K562 (cell line): ENCODE results near the gene IFT81. TPM values are rescaled to one million over a fixed set of nuclear protein-coding genes. Genes with fewer than 3 reads are reported as not detected.

Experiments used
- ARID1B ChIP-seq: fragments of 450-650 bp; IDR thresholded peaks from 2 replicates; pipeline ENCODE4 v1.6.1; 2016; ENCODE audit warnings: antibody characterized with exemption, mild to moderate bottlenecking, inconsistent platforms
- CEBPG ChIP-seq, 3 experiments: fragments of 200-800 bp in 1 of 3; sonication (Bioruptor generic) in 1 of 3; sonication (generic) in 1 of 3; formaldehyde crosslinking in 1 of 3; IDR thresholded peaks in 2 of 3; conservative IDR thresholded peaks in 1 of 3; 2 replicates each; pipeline versions ENCODE4 v1.6.1 to v1.8.0; 2016 to 2022; ENCODE audit warnings: missing compliant biosample characterization in 2 of 3, missing genetic modification characterization in 2 of 3, mild to moderate bottlenecking in 1 of 3, missing genetic modification reagents in 1 of 3
- MLX ChIP-seq, 2 experiments: fragments of 450-650 bp in 1 of 2; sonication (generic) in 1 of 2; formaldehyde crosslinking; conservative IDR thresholded peaks; 2 replicates each; pipeline versions ENCODE4 v1.4.0 to v1.8.1; 2020 to 2022; ENCODE audit warnings: mild to moderate bottlenecking in 1 of 2, missing genetic modification reagents in 1 of 2
- ZNF75A ChIP-seq: fragments of 450-650 bp; formaldehyde crosslinking; IDR thresholded peaks from 2 replicates; pipeline ENCODE4 v1.4.0; 2020; ENCODE audit warnings: mild to moderate bottlenecking
- polyA plus RNA-seq, 8 experiments: library from polyadenylated mRNA; depleted of rRNA in 4 of 8; stranded (reverse) in 5 of 8; unstranded in 3 of 8; fragments of >200 nt; fragmentation: Nextera tagmentation in 2 of 8; fragmentation: Illumina TruSeq in 1 of 8; extraction: Ambion mirVana in 2 of 8; extraction: Trizol in 1 of 8; gene quantifications; 2 replicates each; pipeline versions ENCODE4 v1.2.1 to v1.2.3, GENCODE V29; 2011 to 2014; ENCODE audit warnings: inconsistent platforms in 1 of 8, missing spikeins in 1 of 8
- total RNA-seq, 7 experiments: library from RNA; depleted of rRNA in 6 of 7; stranded (reverse); fragments of >200 nt in 6 of 7; fragmentation: Illumina TruSeq in 2 of 7; extraction: Trizol in 2 of 7; gene quantifications; 2 replicates each; pipeline versions ENCODE4 v1.2.1 to v1.2.3, GENCODE V29; 2011 to 2021; ENCODE audit warnings: low replicate concordance in 1 of 7

Gene IFT81
- total and polyA plus RNA-seq, 9 of the 15 experiments (the other 6 are each of a cell fraction or from before 2014, with no cell fraction given), result 2.8 to 11.9 (median 7.9) TPM

- TF ChIP-seq MLX (CRISPR knock-in tag; conservative IDR thresholded peaks at IDR 0.05) (no peak), ARID1B (peak; percentile 29; the same call in 1 of the 2 replicates), CEBPG (CRISPR knock-in tag; IDR thresholded peaks at IDR 0.05) (peak; percentile 38; the same call in 1 of the 2 replicates), CEBPG (tag; conservative IDR thresholded peaks at IDR 0.05 in 1 of 2, IDR thresholded peaks at IDR 0.05 in 1 of 2) (peak; percentile 76 to 91), ZNF75A (CRISPR knock-in tag) (no peak)
Measured at GRCh38 chr12:110266980-110267620, 142.9 kb downstream of the IFT81 start (continued).

Other genes with a start within 250 kb of the IFT81 start
- gene GLTP, start 243.8 kb upstream of the IFT81 start, total RNA-seq (2014; rRNA removed), result 6.9 and 10.7 TPM in 2 replicates
- gene GLTP, start 243.8 kb upstream of the IFT81 start, total RNA-seq (2014; rRNA removed; fragmentation: Illumina TruSeq; extraction: Trizol), result 7.2 and 7.8 TPM in 2 replicates
- gene GLTP, start 243.8 kb upstream of the IFT81 start, total RNA-seq (2015; rRNA removed; fragmentation: Illumina TruSeq; extraction: Trizol), result 5.3 and 6.1 TPM in 2 replicates
- 6.0 and 6.6 TPM in 2 replicates for gene GLTP, start 243.8 kb upstream of the IFT81 start, total RNA-seq (2021)
- 4.7 and 4.9 TPM in 2 replicates for gene GLTP, start 243.8 kb upstream of the IFT81 start, polyA plus RNA-seq (2011; rRNA removed)
- gene GLTP, start 243.8 kb upstream of the IFT81 start, polyA plus RNA-seq (2014; fragmentation: Illumina TruSeq; extraction: Trizol), result 7.8 and 8.3 TPM in 2 replicates
- 1 to 10 TPM; 4.4 to 5.0 TPM for gene GLTP, start 243.8 kb upstream of the IFT81 start, polyA plus RNA-seq (2014; fragmentation: Nextera tagmentation; extraction: Ambion mirVana)
- gene GLTP, start 243.8 kb upstream of the IFT81 start, polyA plus RNA-seq (2014; rRNA removed), result 5.7 and 6.1 TPM in 2 replicates
- 19.7 and 27.7 TPM in 2 replicates for gene TCHP, start 224.1 kb upstream of the IFT81 start, total RNA-seq (2014; rRNA removed)
- gene TCHP, start 224.1 kb upstream of the IFT81 start, total RNA-seq (2014; rRNA removed; fragmentation: Illumina TruSeq; extraction: Trizol), result 12.0 and 12.8 TPM in 2 replicates
- 19.7 and 22.4 TPM in 2 replicates for gene TCHP, start 224.1 kb upstream of the IFT81 start, total RNA-seq (2015; rRNA removed; fragmentation: Illumina TruSeq; extraction: Trizol)
- gene TCHP, start 224.1 kb upstream of the IFT81 start, total RNA-seq (2021), result 18.7 and 20.4 TPM in 2 replicates
- 13.7 and 15.0 TPM in 2 replicates for gene TCHP, start 224.1 kb upstream of the IFT81 start, polyA plus RNA-seq (2011; rRNA removed)
- 19.4 and 20.2 TPM in 2 replicates for gene TCHP, start 224.1 kb upstream of the IFT81 start, polyA plus RNA-seq (2014; fragmentation: Illumina TruSeq; extraction: Trizol)
- gene TCHP, start 224.1 kb upstream of the IFT81 start, polyA plus RNA-seq (2014; fragmentation: Nextera tagmentation; extraction: Ambion mirVana), result 1 to 10 TPM; 3.4 to 4.7 TPM
- gene TCHP, start 224.1 kb upstream of the IFT81 start, polyA plus RNA-seq (2014; rRNA removed), result 29.6 and 30.4 TPM in 2 replicates
- gene GIT2, start 128.0 kb upstream of the IFT81 start, total RNA-seq (2014; rRNA removed), result 16.3 and 18.0 TPM in 2 replicates
- gene GIT2, start 128.0 kb upstream of the IFT81 start, total RNA-seq (2014; rRNA removed; fragmentation: Illumina TruSeq; extraction: Trizol), result 23.3 and 24.0 TPM in 2 replicates
- gene GIT2, start 128.0 kb upstream of the IFT81 start, total RNA-seq (2015; rRNA removed; fragmentation: Illumina TruSeq; extraction: Trizol), result 24.3 TPM in 2 replicates
- 23.5 and 24.7 TPM in 2 replicates for gene GIT2, start 128.0 kb upstream of the IFT81 start, total RNA-seq (2021)
- 27.4 and 30.4 TPM in 2 replicates for gene GIT2, start 128.0 kb upstream of the IFT81 start, polyA plus RNA-seq (2011; rRNA removed)
- gene GIT2, start 128.0 kb upstream of the IFT81 start, polyA plus RNA-seq (2014; fragmentation: Illumina TruSeq; extraction: Trizol), result 23.7 and 26.9 TPM in 2 replicates
- gene GIT2, start 128.0 kb upstream of the IFT81 start, polyA plus RNA-seq (2014; fragmentation: Nextera tagmentation; extraction: Ambion mirVana), result 1 to 10 TPM; 4.0 to 5.0 TPM
- 20.1 and 26.2 TPM in 2 replicates for gene GIT2, start 128.0 kb upstream of the IFT81 start, polyA plus RNA-seq (2014; rRNA removed)
- gene ANKRD13A, start 124.9 kb upstream of the IFT81 start, total RNA-seq (2014; rRNA removed), result 45.0 and 55.0 TPM in 2 replicates
- gene ANKRD13A, start 124.9 kb upstream of the IFT81 start, total RNA-seq (2014; rRNA removed; fragmentation: Illumina TruSeq; extraction: Trizol), result 40.3 and 46.8 TPM in 2 replicates
- 41.6 and 45.1 TPM in 2 replicates for gene ANKRD13A, start 124.9 kb upstream of the IFT81 start, total RNA-seq (2015; rRNA removed; fragmentation: Illumina TruSeq; extraction: Trizol)
- 37.7 and 41.5 TPM in 2 replicates for gene ANKRD13A, start 124.9 kb upstream of the IFT81 start, total RNA-seq (2021)
- gene ANKRD13A, start 124.9 kb upstream of the IFT81 start, polyA plus RNA-seq (2011; rRNA removed), result 47.5 and 52.0 TPM in 2 replicates
- 33.6 and 37.6 TPM in 2 replicates for gene ANKRD13A, start 124.9 kb upstream of the IFT81 start, polyA plus RNA-seq (2014; fragmentation: Illumina TruSeq; extraction: Trizol)
- 1 to 10 TPM; 5.0 to 9.0 TPM for gene ANKRD13A, start 124.9 kb upstream of the IFT81 start, polyA plus RNA-seq (2014; fragmentation: Nextera tagmentation; extraction: Ambion mirVana)
- 41.7 and 49.1 TPM in 2 replicates for gene ANKRD13A, start 124.9 kb upstream of the IFT81 start, polyA plus RNA-seq (2014; rRNA removed)
- 11.9 and 14.2 TPM in 2 replicates for gene C12orf76, start 75.8 kb upstream of the IFT81 start, total RNA-seq (2014; rRNA removed)
- 13.0 and 13.1 TPM in 2 replicates for gene C12orf76, start 75.8 kb upstream of the IFT81 start, total RNA-seq (2014; rRNA removed; fragmentation: Illumina TruSeq; extraction: Trizol)
- gene C12orf76, start 75.8 kb upstream of the IFT81 start, total RNA-seq (2015; rRNA removed; fragmentation: Illumina TruSeq; extraction: Trizol), result 9.6 and 12.2 TPM in 2 replicates
- 13.3 and 13.6 TPM in 2 replicates for gene C12orf76, start 75.8 kb upstream of the IFT81 start, total RNA-seq (2021)
- gene C12orf76, start 75.8 kb upstream of the IFT81 start, polyA plus RNA-seq (2011; rRNA removed), result 38.6 and 46.7 TPM in 2 replicates
- 12.3 and 14.4 TPM in 2 replicates for gene C12orf76, start 75.8 kb upstream of the IFT81 start, polyA plus RNA-seq (2014; fragmentation: Illumina TruSeq; extraction: Trizol)
- gene C12orf76, start 75.8 kb upstream of the IFT81 start, polyA plus RNA-seq (2014; fragmentation: Nextera tagmentation; extraction: Ambion mirVana), result 1 to 10 TPM; 6.3 to 7.0 TPM
- 17.8 and 23.5 TPM in 2 replicates for gene C12orf76, start 75.8 kb upstream of the IFT81 start, polyA plus RNA-seq (2014; rRNA removed)
- 73.5 and 82.5 TPM in 2 replicates for gene ATP2A2, start 156.9 kb downstream of the IFT81 start, total RNA-seq (2014; rRNA removed)
- gene ATP2A2, start 156.9 kb downstream of the IFT81 start, total RNA-seq (2014; rRNA removed; fragmentation: Illumina TruSeq; extraction: Trizol), result 46.7 and 51.6 TPM in 2 replicates
- 47.7 and 49.9 TPM in 2 replicates for gene ATP2A2, start 156.9 kb downstream of the IFT81 start, total RNA-seq (2015; rRNA removed; fragmentation: Illumina TruSeq; extraction: Trizol)
- gene ATP2A2, start 156.9 kb downstream of the IFT81 start, total RNA-seq (2021), result 180 and 205 TPM in 2 replicates
- 44.6 and 88.4 TPM in 2 replicates for gene ATP2A2, start 156.9 kb downstream of the IFT81 start, polyA plus RNA-seq (2011; rRNA removed)
- 137 and 150 TPM in 2 replicates for gene ATP2A2, start 156.9 kb downstream of the IFT81 start, polyA plus RNA-seq (2014; fragmentation: Illumina TruSeq; extraction: Trizol)
- gene ATP2A2, start 156.9 kb downstream of the IFT81 start, polyA plus RNA-seq (2014; fragmentation: Nextera tagmentation; extraction: Ambion mirVana), result 1 to 10 TPM; 5.2 to 6.7 TPM
- gene ATP2A2, start 156.9 kb downstream of the IFT81 start, polyA plus RNA-seq (2014; rRNA removed), result 60.8 and 63.2 TPM in 2 replicates